22Rv1 (cell line): ENCODE data around the gene DAAM2.

Experiments
- ZFX ChIP-seq: fragments of 450-650 bp; IDR thresholded peaks from 2 replicates; pipeline ENCODE4 v1.6.1; 2017; ENCODE audit warnings: antibody characterized with exemption, borderline replicate concordance
- TF ChIP-seq, protein P1 (sequence below): fragments of 450-650 bp; IDR thresholded peaks from 2 replicates; pipeline ENCODE4 v1.5.1; 2017; ENCODE audit warnings: mild to moderate bottlenecking

DNA sequence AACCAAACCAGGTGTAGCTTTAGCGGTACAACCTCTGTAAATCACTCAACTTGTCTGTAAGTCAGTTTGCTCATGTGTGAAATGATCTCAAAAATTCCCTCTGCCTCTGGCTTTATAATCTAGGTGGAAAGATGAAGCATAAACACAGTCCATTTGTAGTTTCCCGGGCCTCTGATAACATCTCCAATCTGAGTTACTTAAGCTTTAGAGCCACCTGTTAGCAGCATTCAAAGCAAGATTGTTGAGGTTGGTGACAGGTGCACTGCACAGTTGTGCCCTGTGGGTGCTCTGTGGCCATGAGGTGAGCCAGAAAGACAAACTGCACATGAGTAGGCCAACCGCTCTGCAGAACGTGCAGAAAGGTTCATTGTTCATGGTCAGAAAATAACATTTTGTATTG lies 88.4 kb downstream of the DAAM2 start:
- TF ChIP-seq, protein P1, sequence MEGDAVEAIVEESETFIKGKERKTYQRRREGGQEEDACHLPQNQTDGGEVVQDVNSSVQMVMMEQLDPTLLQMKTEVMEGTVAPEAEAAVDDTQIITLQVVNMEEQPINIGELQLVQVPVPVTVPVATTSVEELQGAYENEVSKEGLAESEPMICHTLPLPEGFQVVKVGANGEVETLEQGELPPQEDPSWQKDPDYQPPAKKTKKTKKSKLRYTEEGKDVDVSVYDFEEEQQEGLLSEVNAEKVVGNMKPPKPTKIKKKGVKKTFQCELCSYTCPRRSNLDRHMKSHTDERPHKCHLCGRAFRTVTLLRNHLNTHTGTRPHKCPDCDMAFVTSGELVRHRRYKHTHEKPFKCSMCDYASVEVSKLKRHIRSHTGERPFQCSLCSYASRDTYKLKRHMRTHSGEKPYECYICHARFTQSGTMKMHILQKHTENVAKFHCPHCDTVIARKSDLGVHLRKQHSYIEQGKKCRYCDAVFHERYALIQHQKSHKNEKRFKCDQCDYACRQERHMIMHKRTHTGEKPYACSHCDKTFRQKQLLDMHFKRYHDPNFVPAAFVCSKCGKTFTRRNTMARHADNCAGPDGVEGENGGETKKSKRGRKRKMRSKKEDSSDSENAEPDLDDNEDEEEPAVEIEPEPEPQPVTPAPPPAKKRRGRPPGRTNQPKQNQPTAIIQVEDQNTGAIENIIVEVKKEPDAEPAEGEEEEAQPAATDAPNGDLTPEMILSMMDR = no peak
- TF ChIP-seq ZFX = no peak
